GM19099 (cell line): ENCODE data around the gene PPP2R2D.
A peak's percentile ranks its signal among the peaks of the same experiment; 100 is the strongest.

Source experiments
- POLR2A ChIP-seq: IDR thresholded peaks from 3 replicates; pipeline ENCODE4 v1.6.1; 2011; ENCODE audit warnings: low read depth; ENCODE audit not compliant: insufficient read length; ENCODE audit errors: extremely low read depth

The PPP2R2D gene

GRCh38 chr10:131978366-131978765, 77.6 kb downstream of the PPP2R2D start:
- TF ChIP-seq POLR2A: no peak

GRCh38 chr10:131978851-131979250, 78.0 kb downstream of the PPP2R2D start:
- TF ChIP-seq POLR2A: no peak

GRCh38 chr10:131979336-131979735, 78.5 kb downstream of the PPP2R2D start:
- no peak for TF ChIP-seq POLR2A

GRCh38 chr10:131979821-131980270, 79.0 kb downstream of the PPP2R2D start:
- no peak for TF ChIP-seq POLR2A

GRCh38 chr10:131980321-131980720, 79.5 kb downstream of the PPP2R2D start:
- no peak for TF ChIP-seq POLR2A

GRCh38 chr10:131980761-131981428, 80.1 kb downstream of the PPP2R2D start:
- no peak for TF ChIP-seq POLR2A

- peak; percentile 78 for TF ChIP-seq POLR2A
Measured at GRCh38 chr10:131981429-131982184, 80.8 kb downstream of the PPP2R2D start, which contains the start of gene BNIP3. Gene BNIP3, minus strand, starts transcription at chr10:131981923. Its CDS starts 117 bp downstream, at chr10:131981806.

GRCh38 chr10:131982185-131982756, 81.5 kb downstream of the PPP2R2D start:
- TF ChIP-seq POLR2A: no peak

- no peak for TF ChIP-seq POLR2A
Measured at GRCh38 chr10:131982796-131983195, 82.0 kb downstream of the PPP2R2D start.

GRCh38 chr10:131983780-131984179, 83.0 kb downstream of the PPP2R2D start:
- no peak for TF ChIP-seq POLR2A

- no peak for TF ChIP-seq POLR2A
Measured at GRCh38 chr10:131991726-131992125, 90.9 kb downstream of the PPP2R2D start.

- no peak for TF ChIP-seq POLR2A
Measured at GRCh38 chr10:131993275-131993674, 92.5 kb downstream of the PPP2R2D start.

- no peak for TF ChIP-seq POLR2A
Measured at GRCh38 chr10:131994435-131994834, 93.6 kb downstream of the PPP2R2D start.

GRCh38 chr10:131996466-131997365, 95.9 kb downstream of the PPP2R2D start:
- TF ChIP-seq POLR2A: no peak
